Stimulated activated naive B cell treated with anti-CD40 and anti-IgM and Interleukin-4, amounts not matched to agents 10 μg/mL and 1 μg/mL and 100 μg/mL, for 72 hours (primary cell): ENCODE data around the gene GRWD1.

Experiments
- ATAC-seq, 2 donors: fragments of 150-1000 bp; cut with Tn5 transposase; replicated peaks; 2 replicates each; pipeline ENCODE4 v1.10.0; 2021; ENCODE audit warnings: moderate library complexity in 1 of 2
- DNase-seq: peaks from one replicate; pipeline ENCODE4 v3.0.0; 2021
- H3K27ac Mint-ChIP-seq: one replicate; pipeline ENCODE4 v1.8.0; 2022; ENCODE audit warnings: mild to moderate bottlenecking, mixed read lengths
- H3K27me3 Mint-ChIP-seq, 2 donors: one replicate each; pipeline ENCODE4 v1.8.0; 2022; ENCODE audit warnings: mixed read lengths in 2 of 2
- H3K36me3 Mint-ChIP-seq, 2 donors: one replicate each; pipeline ENCODE4 v1.8.0; 2022; ENCODE audit warnings: mixed read lengths in 2 of 2, mild to moderate bottlenecking in 1 of 2
- H3K4me1 Mint-ChIP-seq, 2 donors: one replicate each; pipeline ENCODE4 v1.8.0; 2022; ENCODE audit warnings: mixed read lengths in 2 of 2, mild to moderate bottlenecking in 1 of 2
- H3K4me3 Mint-ChIP-seq, 2 donors: one replicate each; pipeline ENCODE4 v1.8.0; 2022; ENCODE audit warnings: mild to moderate bottlenecking in 2 of 2, mixed read lengths in 2 of 2, moderate library complexity in 1 of 2
- H3K9me3 Mint-ChIP-seq, 2 donors: one replicate each; pipeline ENCODE4 v1.8.0; 2022; ENCODE audit warnings: mixed read lengths in 2 of 2, mild to moderate bottlenecking in 1 of 2

GRWD1 gene

GRCh38 chr19:48445606-48446481 lies at the start of gene GRWD1:
GRWD1 (plus strand) TSS chr19:48445983; CDS start chr19:48446006, 23 bp downstream.
- Mint-ChIP-seq H3K4me3 (peak within 1 kb of the TSS; percentile 91 to 98), H3K36me3 (peaks cover 17 to 32% of the 10 kb centered on the region in 2 donors), H3K4me1 (peaks cover 26 to 48% of the 10 kb centered on the region in 2 donors), H3K27ac (peak within 1 kb of the TSS; percentile 98), H3K27me3 (peaks cover 19 to 26% of the 10 kb centered on the region in 2 donors), H3K9me3 (no peaks in the 10 kb centered on the region)
- DNase-seq (peak; percentile 92), ATAC-seq (peak; percentile 92 to 94)

GRCh38 chr19:48396016-48396823 lies 49.6 kb upstream of the GRWD1 start:
- H3K9me3 Mint-ChIP-seq = peaks cover 8 to 10% of the 10 kb centered on the region in 2 donors
- peaks cover 46 to 47% of the 10 kb centered on the region in 2 donors for H3K27me3 Mint-ChIP-seq
- H3K4me3 Mint-ChIP-seq = peak overlapping the region in 1 of 2 donors; percentile 17
- H3K27ac Mint-ChIP-seq = no peak overlapping the region
- DNase-seq (no peak), ATAC-seq (no peak)
- peaks cover 1 to 10% of the 10 kb centered on the region in 2 donors for H3K36me3 Mint-ChIP-seq
- peaks cover 43 to 69% of the 10 kb centered on the region in 2 donors for H3K4me1 Mint-ChIP-seq

GRCh38 chr19:48396824-48397176 lies 49.0 kb upstream of the GRWD1 start:
- ATAC-seq (no peak), DNase-seq (no peak)
- Mint-ChIP-seq H3K4me3 (no peak overlapping the region), H3K36me3 (peaks cover 1 to 10% of the 10 kb centered on the region in 2 donors), H3K27me3 (peaks cover 46 to 47% of the 10 kb centered on the region in 2 donors), H3K4me1 (peaks cover 40 to 65% of the 10 kb centered on the region in 2 donors), H3K9me3 (peaks cover 8 to 10% of the 10 kb centered on the region in 2 donors), H3K27ac (no peak overlapping the region)

DNA sequence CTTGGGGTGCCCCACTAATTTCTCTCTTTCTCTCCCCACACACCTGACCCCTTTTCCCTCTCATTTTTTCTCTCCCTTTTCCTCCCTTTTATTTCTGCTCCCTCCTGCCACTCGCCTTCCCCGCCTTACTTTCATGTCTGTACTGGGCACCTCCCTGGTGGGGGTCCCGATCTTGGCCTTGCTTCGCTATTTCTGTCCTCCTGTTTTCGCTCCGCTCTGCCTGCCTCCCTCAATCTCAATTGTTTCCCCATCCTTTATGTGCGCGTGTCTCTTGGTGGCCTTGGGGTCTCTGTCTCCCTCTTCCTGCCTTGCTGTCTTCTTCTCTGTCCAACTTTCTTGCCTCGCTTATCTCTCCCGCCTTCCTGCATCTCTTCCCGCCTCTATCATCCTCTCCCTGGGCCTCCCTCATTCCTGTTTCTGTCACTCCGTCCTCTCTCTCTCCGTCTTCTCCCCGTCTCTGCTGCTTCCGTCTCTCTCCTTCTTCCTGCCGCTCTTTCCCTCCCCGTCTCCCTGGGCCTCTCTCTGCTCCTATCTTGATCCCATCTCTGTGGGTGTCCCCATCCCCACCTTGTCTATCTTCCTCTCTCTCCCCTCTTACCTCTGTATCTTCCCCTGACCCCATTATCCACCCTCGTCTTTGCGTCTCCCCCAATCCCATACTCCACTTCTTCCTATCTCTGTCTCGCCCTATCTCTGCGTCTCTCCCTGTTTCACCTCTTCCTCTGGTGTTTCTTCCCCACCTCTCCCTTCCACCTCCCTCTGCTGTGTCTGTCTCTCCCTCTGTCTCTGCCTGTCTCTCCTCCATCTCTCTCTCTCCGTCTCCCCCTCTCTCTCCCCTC lies 48.3 kb upstream of the GRWD1 start:
- ATAC-seq (no peak), DNase-seq (no peak)
- Mint-ChIP-seq H3K27me3 (peaks cover 46 to 47% of the 10 kb centered on the region in 2 donors), H3K36me3 (peaks cover 1 to 10% of the 10 kb centered on the region in 2 donors), H3K27ac (peak overlapping the region; percentile 85), H3K4me1 (peaks cover 38 to 58% of the 10 kb centered on the region in 2 donors), H3K9me3 (peaks cover 8 to 10% of the 10 kb centered on the region in 2 donors), H3K4me3 (peak overlapping the region; percentile 81 to 85)

GRCh38 chr19:48398102-48398374 lies 47.7 kb upstream of the GRWD1 start:
- DNase-seq = no peak
- Mint-ChIP-seq H3K27ac (peak overlapping the region; percentile 85), H3K9me3 (peaks cover 8 to 10% of the 10 kb centered on the region in 2 donors), H3K4me3 (peak overlapping the region; percentile 81 to 85), H3K4me1 (peaks cover 35 to 54% of the 10 kb centered on the region in 2 donors), H3K27me3 (peaks cover 41 to 47% of the 10 kb centered on the region in 2 donors), H3K36me3 (peaks cover 1 to 10% of the 10 kb centered on the region in 2 donors)
- no peak for ATAC-seq

- ATAC-seq (peak; percentile 62 to 81), DNase-seq (peak; percentile 75)
- peaks cover 8 to 10% of the 10 kb centered on the region in 2 donors for H3K9me3 Mint-ChIP-seq
- peak overlapping the region; percentile 81 to 85 for H3K4me3 Mint-ChIP-seq
- H3K27me3 Mint-ChIP-seq = peaks cover 41 to 46% of the 10 kb centered on the region in 2 donors
- peaks cover 1 to 10% of the 10 kb centered on the region in 2 donors for H3K36me3 Mint-ChIP-seq
- no peak overlapping the region for H3K27ac Mint-ChIP-seq
- peaks cover 38 to 59% of the 10 kb centered on the region in 2 donors for H3K4me1 Mint-ChIP-seq
These were observed 47.2 kb upstream of the GRWD1 start for GRCh38 chr19:48398375-48399235.

DNA sequence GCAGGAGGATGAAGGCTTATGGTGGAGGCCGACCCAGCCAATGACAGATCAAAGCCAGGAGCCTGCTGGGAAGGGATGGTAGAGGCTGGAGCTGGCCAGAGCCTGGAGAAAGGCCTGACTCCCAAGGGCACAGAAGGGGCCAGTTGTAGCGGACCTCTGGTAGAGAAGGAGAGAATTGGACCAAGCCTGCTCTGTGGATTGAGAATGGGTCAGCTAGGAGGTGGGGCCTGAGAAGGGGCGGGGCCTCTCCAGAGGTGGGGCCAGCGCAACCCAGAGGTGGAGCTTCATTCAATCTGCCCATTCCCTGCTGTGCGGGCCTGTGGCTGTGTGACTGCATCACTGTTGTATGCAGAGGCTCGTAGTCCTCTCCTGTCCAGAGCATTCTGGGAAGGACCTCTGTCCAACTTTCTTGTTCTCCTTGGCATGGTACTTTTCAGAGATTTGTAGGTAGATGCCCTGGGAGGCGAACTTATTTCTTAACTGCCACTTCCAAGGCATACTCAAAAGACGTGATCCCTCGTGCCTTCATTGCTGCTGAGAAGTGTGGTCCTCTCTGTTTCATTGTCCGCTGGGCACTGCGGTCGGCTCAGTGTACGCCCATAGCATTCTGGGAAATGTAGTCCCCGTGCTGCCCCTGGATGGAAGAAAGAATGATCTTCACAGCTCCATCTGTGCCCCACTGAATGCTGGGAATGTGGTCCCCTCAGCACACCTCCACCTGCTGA lies 45.6 kb upstream of the GRWD1 start:
- ATAC-seq = peak; percentile 13 to 37
- peaks cover 27 to 46% of the 10 kb centered on the region in 2 donors for H3K4me1 Mint-ChIP-seq
- DNase-seq = no peak
- peak overlapping the region in 1 of 2 donors; percentile 44 for H3K4me3 Mint-ChIP-seq
- peaks cover 1 to 10% of the 10 kb centered on the region in 2 donors for H3K36me3 Mint-ChIP-seq
- H3K9me3 Mint-ChIP-seq = peaks cover 8 to 10% of the 10 kb centered on the region in 2 donors
- H3K27me3 Mint-ChIP-seq = peaks cover 27 to 30% of the 10 kb centered on the region in 2 donors
- H3K27ac Mint-ChIP-seq = no peak overlapping the region

DNA sequence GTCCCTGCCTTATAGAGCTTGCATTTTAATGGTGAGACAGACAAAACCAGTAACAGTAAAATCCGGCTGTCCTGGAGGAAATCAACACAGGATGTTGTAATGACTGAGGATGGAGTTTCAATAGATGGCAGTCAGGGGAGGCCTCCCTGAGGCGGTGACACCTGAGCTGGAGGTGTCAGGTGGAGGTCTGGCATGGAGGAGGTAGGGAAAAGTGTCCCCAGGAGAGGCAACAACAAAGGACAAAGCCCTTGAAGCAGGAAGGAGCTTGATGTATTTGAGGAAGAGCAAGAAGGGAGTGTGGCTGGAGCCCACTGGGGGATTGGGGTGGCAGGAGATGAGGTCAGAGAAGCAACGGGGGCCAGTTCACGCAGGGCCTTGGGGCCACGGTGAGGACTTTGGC lies 44.5 kb upstream of the GRWD1 start:
- DNase-seq = no peak
- Mint-ChIP-seq H3K27ac (no peak overlapping the region), H3K27me3 (peaks cover 25 to 27% of the 10 kb centered on the region in 2 donors), H3K4me3 (no peak overlapping the region), H3K9me3 (peaks cover 9 to 13% of the 10 kb centered on the region in 2 donors), H3K4me1 (peaks cover 21 to 40% of the 10 kb centered on the region in 2 donors), H3K36me3 (peaks cover 1 to 13% of the 10 kb centered on the region in 2 donors)
- no peak for ATAC-seq

GRCh38 chr19:48403606-48404005 lies 42.2 kb upstream of the GRWD1 start:
- H3K36me3 Mint-ChIP-seq = peaks cover 0 to 7% of the 10 kb centered on the region in 2 donors
- ATAC-seq (peak; percentile 80 to 82), DNase-seq (no peak)
- peaks cover 9 to 13% of the 10 kb centered on the region in 2 donors for H3K9me3 Mint-ChIP-seq
- H3K4me1 Mint-ChIP-seq = peaks cover 10 to 25% of the 10 kb centered on the region in 2 donors
- H3K27me3 Mint-ChIP-seq = peaks cover 21 to 22% of the 10 kb centered on the region in 2 donors
- no peak overlapping the region for H3K4me3 Mint-ChIP-seq
- no peak overlapping the region for H3K27ac Mint-ChIP-seq

- H3K4me3 Mint-ChIP-seq = no peak overlapping the region
- peaks cover 25 to 32% of the 10 kb centered on the region in 2 donors for H3K27me3 Mint-ChIP-seq
- peaks cover 0 to 3% of the 10 kb centered on the region in 2 donors for H3K36me3 Mint-ChIP-seq
- no peak overlapping the region for H3K27ac Mint-ChIP-seq
- peaks cover 1 to 3% of the 10 kb centered on the region in 2 donors for H3K9me3 Mint-ChIP-seq
- no peak for ATAC-seq
- peaks cover 7 to 11% of the 10 kb centered on the region in 2 donors for H3K4me1 Mint-ChIP-seq
- DNase-seq = no peak
These were observed 40.6 kb upstream of the GRWD1 start for GRCh38 chr19:48405010-48405659.

GRCh38 chr19:48405850-48406249 lies 39.9 kb upstream of the GRWD1 start:
- peaks cover 30 to 39% of the 10 kb centered on the region in 2 donors for H3K27me3 Mint-ChIP-seq
- DNase-seq = no peak
- peaks cover 0 to 3% of the 10 kb centered on the region in 2 donors for H3K36me3 Mint-ChIP-seq
- H3K9me3 Mint-ChIP-seq = peaks cover 1 to 3% of the 10 kb centered on the region in 2 donors
- no peak overlapping the region for H3K27ac Mint-ChIP-seq
- peaks cover 7 to 11% of the 10 kb centered on the region in 2 donors for H3K4me1 Mint-ChIP-seq
- ATAC-seq = peak; percentile 29 to 58
- no peak overlapping the region for H3K4me3 Mint-ChIP-seq
